HCT116 (cell line): ENCODE data around the gene EXOC6B. TPM values are rescaled to one million over a fixed set of nuclear protein-coding genes. Genes with fewer than 3 reads are reported as not detected.

ENCODE experiments used
- ATAC-seq: fragments of 200-7000 bp; cut with Tn5 transposase; 2 replicates; pipeline ENCODE4 v1.9.1; 2020; ENCODE audit warnings: mild to moderate bottlenecking, moderate library complexity
- BruUV-seq: library from RNA; stranded (reverse); fragments of 400-500 nt; replicated peaks from 2 replicates; lab custom pipeline; 2021; lab: Mats Ljungman, UMichigan
- CTCF ChIA-PET: fragments of 300-600 bp; sonication (Branson Sonifier 250); formaldehyde crosslinking; loops from one replicate; lab custom pipeline; 2021; ENCODE audit warnings: antibody characterized with exemption; lab: Charles Lee
- POLR2A ChIA-PET: fragments of 300-600, 350-600 bp; sonication (Branson Sonifier 250); formaldehyde crosslinking; loops from one replicate; lab custom pipeline; 2021; ENCODE audit warnings: antibody characterized with exemption; lab: Charles Lee
- RAD21 ChIA-PET, 2 experiments: fragments of 300-600 bp; sonication (Branson Sonifier 250); formaldehyde crosslinking; loops; one replicate each; lab custom pipeline; 2023; ENCODE audit warnings: low total read pairs in 2 of 2; ENCODE audit not compliant: uncharacterized antibody in 2 of 2, unreplicated experiment in 2 of 2, low non-redundant PET in 1 of 2; lab: Charles Lee
- DNase-seq: peaks from one replicate; pipeline ENCODE4 v3.0.0-alpha.2; 2010; ENCODE audit warnings: low read depth, low spot score
- H2AFZ ChIP-seq: fragments of 200-600 bp; shearing (Covaris generic), sonication (generic); 2 replicates; pipeline ENCODE4 v1.6.1; 2017; ENCODE audit warnings: low read depth, mixed run types, mixed read lengths, antibody characterized with exemption, low read length; ENCODE audit not compliant: poor library complexity, severe bottlenecking
- H3K27ac ChIP-seq: 2 replicates; pipeline ENCODE4 v1.5.1; 2012; ENCODE audit warnings: low read depth, low read length
- H3K27me3 ChIP-seq: fragments of 200-600 bp; sonication (generic); 2 replicates; pipeline ENCODE4 v1.6.1; 2016; ENCODE audit warnings: mixed run types, low read length, mixed read lengths; ENCODE audit not compliant: insufficient read depth
- H3K36me3 ChIP-seq, 2 experiments: fragments of 200-500 bp in 1 of 2; fragments of 200-600 bp in 1 of 2; sonication (Bioruptor generic) in 1 of 2; sonication (generic) in 1 of 2; 2 replicates each; pipeline versions ENCODE4 v1.5.1 to v1.6.1; 2014 to 2016; ENCODE audit warnings: low read length in 2 of 2, inconsistent platforms in 1 of 2, mixed read lengths in 1 of 2, mixed run types in 1 of 2; ENCODE audit not compliant: insufficient read depth in 2 of 2, control insufficient read depth in 1 of 2
- H3K4me1 ChIP-seq, 2 experiments: fragments of 200-600 bp in 1 of 2; sonication (generic) in 1 of 2; 2 replicates each; pipeline versions ENCODE4 v1.5.1 to v1.6.1; 2012 to 2017; ENCODE audit warnings: low read length in 2 of 2, inconsistent platforms in 1 of 2, mild to moderate bottlenecking in 1 of 2, mixed read lengths in 1 of 2, mixed run types in 1 of 2, moderate library complexity in 1 of 2; ENCODE audit not compliant: insufficient read depth in 2 of 2, control insufficient read depth in 1 of 2
- H3K4me2 ChIP-seq: fragments of 200-600 bp; sonication (generic); 2 replicates; pipeline ENCODE4 v1.6.1; 2017; ENCODE audit warnings: mixed run types, low read length, mixed read lengths
- H3K4me3 ChIP-seq, 2 experiments: fragments of 200-600 bp in 1 of 2; sonication (generic) in 1 of 2; replicated peaks in 1 of 2; 2 replicates each; pipeline ENCODE4 v1.5.1; 2011 to 2016; ENCODE audit warnings: low read length in 2 of 2, control low read depth in 1 of 2, low read depth in 1 of 2, mild to moderate bottlenecking in 1 of 2, mixed read lengths in 1 of 2, mixed run types in 1 of 2
- H3K79me2 ChIP-seq: fragments of 200-600 bp; sonication (generic); 2 replicates; pipeline ENCODE4 v1.6.1; 2017; ENCODE audit warnings: mild to moderate bottlenecking, mixed run types, low read length, moderate library complexity, mixed read lengths; ENCODE audit not compliant: insufficient read depth
- H3K9ac ChIP-seq: fragments of 200-600 bp; sonication (generic); 2 replicates; pipeline ENCODE4 v1.6.1; 2016; ENCODE audit warnings: low read length, mixed read lengths
- H3K9me2 ChIP-seq: fragments of 200-600 bp; sonication (generic), shearing (Covaris generic); 2 replicates; pipeline ENCODE4 v1.6.1; 2017; ENCODE audit warnings: mixed run types, mild to moderate bottlenecking, moderate library complexity; ENCODE audit not compliant: insufficient read depth
- H3K9me3 ChIP-seq, 2 experiments: fragments of 200-500 bp in 1 of 2; fragments of 200-600 bp in 1 of 2; sonication (Bioruptor generic) in 1 of 2; sonication (generic) in 1 of 2; 2 replicates each; pipeline ENCODE4 v1.6.1; 2014 to 2017; ENCODE audit warnings: low read length in 2 of 2, mixed read lengths in 2 of 2, inconsistent platforms in 1 of 2, low read depth in 1 of 2, mild to moderate bottlenecking in 1 of 2, mixed run types in 1 of 2, moderate library complexity in 1 of 2; ENCODE audit not compliant: control insufficient read depth in 1 of 2, insufficient read depth in 1 of 2
- H4K20me1 ChIP-seq: fragments of 200-600 bp; sonication (generic), shearing (Covaris generic); 2 replicates; pipeline ENCODE4 v1.6.1; 2017; ENCODE audit warnings: mixed run types, mild to moderate bottlenecking, moderate library complexity; ENCODE audit not compliant: insufficient read depth
- ATF3 ChIP-seq: IDR thresholded peaks from 2 replicates; pipeline ENCODE4 v1.6.1; 2012
- CEBPB ChIP-seq: IDR thresholded peaks from 2 replicates; pipeline ENCODE4 v1.6.1; 2012; ENCODE audit warnings: low read depth
- CTCF ChIP-seq, 3 experiments: fragments of 200-600 bp in 1 of 3; sonication (generic) in 1 of 3; IDR thresholded peaks in 2 of 3; conservative IDR thresholded peaks in 1 of 3; 2 replicates each; pipeline ENCODE4 v1.5.1; 2012 to 2017; ENCODE audit warnings: low read depth in 2 of 3, low read length in 2 of 3, antibody characterized with exemption in 1 of 3, borderline replicate concordance in 1 of 3, control low read depth in 1 of 3, mild to moderate bottlenecking in 1 of 3, mixed read lengths in 1 of 3, mixed run types in 1 of 3, moderate library complexity in 1 of 3; ENCODE audit not compliant: insufficient read depth in 1 of 3
- EGR1 ChIP-seq: IDR thresholded peaks from 2 replicates; pipeline ENCODE4 v1.6.1; 2012; ENCODE audit warnings: low read depth
- EZH2 ChIP-seq: fragments of 200-600 bp; sonication (generic); IDR thresholded peaks from 2 replicates; pipeline ENCODE4 v1.6.1; 2017; ENCODE audit warnings: antibody characterized with exemption, mixed run types
- FOSL1 ChIP-seq: IDR thresholded peaks from 2 replicates; pipeline ENCODE4 v1.6.1; 2012; ENCODE audit warnings: low read depth
- JUND ChIP-seq: IDR thresholded peaks from 2 replicates; pipeline ENCODE4 v1.6.1; 2012
- POLR2AphosphoS5 ChIP-seq: IDR thresholded peaks from 2 replicates; pipeline ENCODE4 v1.6.1; 2011; ENCODE audit warnings: mild to moderate bottlenecking, low read depth, low read length, moderate library complexity
- RAD21 ChIP-seq: IDR thresholded peaks from 2 replicates; pipeline ENCODE4 v1.6.1; 2012; ENCODE audit warnings: low read depth, mild to moderate bottlenecking
- REST ChIP-seq: IDR thresholded peaks from 2 replicates; pipeline ENCODE4 v1.6.1; 2012; ENCODE audit warnings: low read depth
- SIN3A ChIP-seq: IDR thresholded peaks from 2 replicates; pipeline ENCODE4 v1.6.1; 2012; ENCODE audit warnings: low read depth
- SP1 ChIP-seq: IDR thresholded peaks from 2 replicates; pipeline ENCODE4 v1.6.1; 2012; ENCODE audit warnings: low read depth
- SRF ChIP-seq: IDR thresholded peaks from 2 replicates; pipeline ENCODE4 v1.6.1; 2012; ENCODE audit warnings: low read depth
- TCF7L2 ChIP-seq: IDR thresholded peaks from 2 replicates; pipeline ENCODE4 v1.7.0; 2011; ENCODE audit warnings: borderline replicate concordance, inconsistent platforms; ENCODE audit not compliant: insufficient read depth, insufficient read length; ENCODE audit errors: extremely low read depth
- YY1 ChIP-seq: IDR thresholded peaks from 2 replicates; pipeline ENCODE4 v1.6.1; 2011; ENCODE audit warnings: low read length, low read depth, moderate library complexity, mild to moderate bottlenecking; ENCODE audit not compliant: insufficient replicate concordance; ENCODE audit errors: extremely low read depth
- ZBTB33 ChIP-seq: IDR thresholded peaks from 2 replicates; pipeline ENCODE4 v1.6.1; 2011; ENCODE audit warnings: mild to moderate bottlenecking, low read length, moderate library complexity; ENCODE audit not compliant: insufficient replicate concordance; ENCODE audit errors: extremely low read depth
- ZFX ChIP-seq: fragments of 450-650 bp; IDR thresholded peaks from 2 replicates; pipeline ENCODE4 v1.6.1; 2017
- ZNF274 ChIP-seq: fragments of 200-500 bp; sonication (Bioruptor generic); IDR thresholded peaks from 2 replicates; pipeline ENCODE4 v1.6.1; 2014; ENCODE audit warnings: mild to moderate bottlenecking, low read depth, low read length, inconsistent platforms
- intact Hi-C: fragments of 100-400 bp; cut with micrococcal nuclease; formaldehyde crosslinking; loops from 2 replicates; pipeline ENCODE4 v1.10.0; 2022
- total RNA-seq: library from RNA; stranded (reverse); gene quantifications from one replicate; pipeline ENCODE4 v1.2.1, GENCODE V29; 2021; ENCODE audit not compliant: unreplicated experiment

The EXOC6B gene
- total RNA-seq, 1 experiment from 2014 or later, result 25.4 TPM

- intact Hi-C loops, result no loop called here
- Histone ChIP-seq H3K9me3 (peaks cover 0 to 8% of the 10 kb centered on the region in 2 experiments; a peak in 2 of 4 replicates), H3K4me2 (no peak overlapping the region)
- TF ChIP-seq ZBTB33 (no peak), ATF3 (no peak), YY1 (no peak), EZH2 (no peak), SIN3A (no peak), CEBPB (no peak), SP1 (no peak), ZNF274 (no peak), RAD21 (no peak), JUND (no peak), POLR2AphosphoS5 (no peak), TCF7L2 (no peak), ZFX (no peak), SRF (no peak), CTCF (IDR thresholded peaks at IDR 0.05 in 2 of 3, conservative IDR thresholded peaks at IDR 0.05 in 1 of 3; ENCODE audit: borderline replicate concordance in 1 of 3, insufficient read depth in 1 of 3, low read depth in 2 of 3, low read length in 2 of 3) (no peak), EGR1 (no peak), FOSL1 (no peak), REST (no peak)
- TF ChIP-seq, all 23 proteins: peak for 0
- CTCF ChIA-PET, result no interaction called here
- Histone ChIP-seq H3K36me3 (no peaks in the 10 kb centered on the region), H2AFZ (no peak overlapping the region), H3K79me2 (no peaks in the 10 kb centered on the region), H3K4me3 (no peak overlapping the region), H4K20me1 (no peaks in the 10 kb centered on the region), H3K27me3 (no peaks in the 10 kb centered on the region), H3K4me1 (no peaks in the 10 kb centered on the region), H3K9ac (no peak overlapping the region), H3K9me2 (no peaks in the 10 kb centered on the region), H3K27ac (no peak overlapping the region)
- no peak for ATAC-seq
- DNase-seq, result no peak
- RAD21 ChIA-PET, result no interaction called here
- no TSS peak for BruUV-seq
- POLR2A ChIA-PET, result no interaction called here
Observed at GRCh38 chr2:72399879-72400278, 426.0 kb downstream of the EXOC6B start.
